IMR-90 (cell line): Measurements from ENCODE around the gene PITHD1.
A peak's percentile ranks its signal among the peaks of the same experiment; 100 is the strongest.

ENCODE experiments used
- CHD1 ChIP-seq: IDR thresholded peaks from 2 replicates; pipeline ENCODE4 v1.6.1; 2012; ENCODE audit warnings: low read depth, low read length, improper control_type of control experiment
- MAZ ChIP-seq: IDR thresholded peaks from 2 replicates; pipeline ENCODE4 v1.6.1; 2012; ENCODE audit warnings: low read depth, mild to moderate bottlenecking, low read length, improper control_type of control experiment, moderate library complexity, borderline replicate concordance
- MXI1 ChIP-seq: IDR thresholded peaks from 2 replicates; pipeline ENCODE4 v1.6.1; 2012; ENCODE audit warnings: low read depth, mild to moderate bottlenecking, low read length, moderate library complexity, borderline replicate concordance
- NFE2L2 ChIP-seq: fragments of 150-350 bp; IDR thresholded peaks from 2 replicates; pipeline ENCODE4 v1.6.1; 2016; ENCODE audit warnings: low read depth, mild to moderate bottlenecking, low read length
- POLR2A ChIP-seq: IDR thresholded peaks from 2 replicates; pipeline ENCODE4 v1.6.1; 2012; ENCODE audit warnings: mild to moderate bottlenecking, low read depth, low read length
- RAD21 ChIP-seq: IDR thresholded peaks from 2 replicates; pipeline ENCODE4 v1.6.1; 2012; ENCODE audit warnings: low read length, improper control_type of control experiment
- RCOR1 ChIP-seq: IDR thresholded peaks from 2 replicates; pipeline ENCODE4 v1.6.1; 2012; ENCODE audit warnings: mild to moderate bottlenecking, low read length, improper control_type of control experiment; ENCODE audit not compliant: insufficient replicate concordance
- RFX5 ChIP-seq: IDR thresholded peaks from 2 replicates; pipeline ENCODE4 v1.8.0; 2012; ENCODE audit warnings: low read depth, mild to moderate bottlenecking, low read length, moderate library complexity
- SMC3 ChIP-seq: fragments of 150-350 bp; IDR thresholded peaks from 2 replicates; pipeline ENCODE4 v1.6.1; 2016; ENCODE audit warnings: low read depth, mild to moderate bottlenecking, antibody characterized with exemption, low read length, moderate library complexity
- TF ChIP-seq, protein P1 (sequence below): conservative IDR thresholded peaks from 2 replicates; pipeline ENCODE4 v1.5.1; 2012; ENCODE audit warnings: mild to moderate bottlenecking, low read depth, low read length, improper control_type of control experiment
- TF ChIP-seq, protein P2 (sequence below): fragments of 150-350 bp; IDR thresholded peaks from 2 replicates; pipeline ENCODE4 v1.6.1; 2016; ENCODE audit warnings: low read depth, mild to moderate bottlenecking, low read length, moderate library complexity, borderline replicate concordance

GRCh38 chr1:23807453-23807852, 29.2 kb downstream of the PITHD1 start:
- TF ChIP-seq RAD21, result no peak
- TF ChIP-seq, protein P1, sequence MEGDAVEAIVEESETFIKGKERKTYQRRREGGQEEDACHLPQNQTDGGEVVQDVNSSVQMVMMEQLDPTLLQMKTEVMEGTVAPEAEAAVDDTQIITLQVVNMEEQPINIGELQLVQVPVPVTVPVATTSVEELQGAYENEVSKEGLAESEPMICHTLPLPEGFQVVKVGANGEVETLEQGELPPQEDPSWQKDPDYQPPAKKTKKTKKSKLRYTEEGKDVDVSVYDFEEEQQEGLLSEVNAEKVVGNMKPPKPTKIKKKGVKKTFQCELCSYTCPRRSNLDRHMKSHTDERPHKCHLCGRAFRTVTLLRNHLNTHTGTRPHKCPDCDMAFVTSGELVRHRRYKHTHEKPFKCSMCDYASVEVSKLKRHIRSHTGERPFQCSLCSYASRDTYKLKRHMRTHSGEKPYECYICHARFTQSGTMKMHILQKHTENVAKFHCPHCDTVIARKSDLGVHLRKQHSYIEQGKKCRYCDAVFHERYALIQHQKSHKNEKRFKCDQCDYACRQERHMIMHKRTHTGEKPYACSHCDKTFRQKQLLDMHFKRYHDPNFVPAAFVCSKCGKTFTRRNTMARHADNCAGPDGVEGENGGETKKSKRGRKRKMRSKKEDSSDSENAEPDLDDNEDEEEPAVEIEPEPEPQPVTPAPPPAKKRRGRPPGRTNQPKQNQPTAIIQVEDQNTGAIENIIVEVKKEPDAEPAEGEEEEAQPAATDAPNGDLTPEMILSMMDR, result no peak
- TF ChIP-seq POLR2A, result no peak
- no peak for TF ChIP-seq CHD1
- no peak for TF ChIP-seq MAZ
- TF ChIP-seq NFE2L2, result 0 out of 2 replicates have a peak, but pooled peaks have one; percentile 37
- no peak for TF ChIP-seq SMC3
- TF ChIP-seq MXI1, result no peak
- no peak for TF ChIP-seq RCOR1
- TF ChIP-seq, protein P2, sequence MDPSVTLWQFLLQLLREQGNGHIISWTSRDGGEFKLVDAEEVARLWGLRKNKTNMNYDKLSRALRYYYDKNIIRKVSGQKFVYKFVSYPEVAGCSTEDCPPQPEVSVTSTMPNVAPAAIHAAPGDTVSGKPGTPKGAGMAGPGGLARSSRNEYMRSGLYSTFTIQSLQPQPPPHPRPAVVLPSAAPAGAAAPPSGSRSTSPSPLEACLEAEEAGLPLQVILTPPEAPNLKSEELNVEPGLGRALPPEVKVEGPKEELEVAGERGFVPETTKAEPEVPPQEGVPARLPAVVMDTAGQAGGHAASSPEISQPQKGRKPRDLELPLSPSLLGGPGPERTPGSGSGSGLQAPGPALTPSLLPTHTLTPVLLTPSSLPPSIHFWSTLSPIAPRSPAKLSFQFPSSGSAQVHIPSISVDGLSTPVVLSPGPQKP, result no peak
- TF ChIP-seq RFX5, result no peak
